H54 (cell line): Measurements from ENCODE around the gene CCNL1.
"Not testable (repeated sequence)": the region's sequence is repeated elsewhere in the genome, so short reads cannot be mapped to it uniquely, and the experiment has no call there.

ENCODE experiments used
- DNase-seq: peaks from one replicate; pipeline ENCODE4 v3.0.0; 2011; ENCODE audit warnings: low spot score, mixed read lengths; ENCODE audit not compliant: insufficient read length
- FAIRE-seq: peaks from 3 replicates; lab custom pipeline; 2011; peaks lifted over from hg19 to GRCh38; lab: Jason Lieb, UNC
- POLR2A ChIP-seq: IDR thresholded peaks from 2 replicates; pipeline ENCODE4 v1.6.1; 2011; ENCODE audit warnings: low read depth, mild to moderate bottlenecking, low read length

CCNL1 gene

GRCh38 chr3:157104521-157104920, 55.4 kb downstream of the CCNL1 start:
- FAIRE-seq (no peak), DNase-seq (no peak)

DNA sequence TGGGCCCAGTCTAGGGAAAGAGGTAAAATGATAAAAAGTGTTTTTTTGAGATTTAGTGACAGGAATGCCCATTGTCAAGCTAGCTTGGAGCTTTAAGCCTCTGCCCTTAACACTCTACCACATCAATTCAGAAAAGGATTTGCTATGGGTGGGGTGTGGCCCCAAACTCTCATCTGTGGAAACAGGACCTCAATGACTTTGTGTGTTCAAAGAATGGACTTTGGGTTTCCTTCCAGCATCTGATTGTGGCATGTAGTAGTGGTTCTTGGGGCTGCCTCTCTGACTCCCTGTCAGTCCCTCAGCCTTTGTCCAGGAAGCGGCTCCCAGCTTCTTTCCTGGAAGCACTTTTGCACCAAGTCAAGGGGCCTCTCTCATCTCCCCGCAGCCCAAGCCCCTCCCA, 56.1 kb downstream of the CCNL1 start:
- FAIRE-seq (no peak), DNase-seq (no peak)

More at GRCh38 chr3:157104521-157104920, 55.4 kb downstream of the CCNL1 start:
- TF ChIP-seq POLR2A: no peak

DNA sequence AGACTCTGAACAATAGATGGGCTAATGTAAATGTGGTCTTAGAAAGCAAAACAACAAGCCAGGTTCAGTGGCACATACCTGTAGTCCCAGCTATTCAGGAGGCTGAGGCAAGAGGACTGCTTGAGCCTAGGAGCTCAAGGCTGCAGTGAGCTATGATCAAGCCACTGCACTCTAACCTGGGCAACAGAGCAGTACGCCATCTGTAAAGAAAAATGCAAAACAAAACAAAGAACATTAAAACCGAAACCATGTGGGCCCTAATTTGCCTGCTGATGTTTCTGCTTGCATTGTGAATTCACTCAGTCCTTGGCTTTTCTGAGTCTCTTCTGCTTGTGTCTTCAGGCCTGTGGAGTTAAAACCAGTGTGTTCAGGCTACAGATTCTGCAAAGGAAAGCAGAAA, 56.7 kb downstream of the CCNL1 start:
- TF ChIP-seq POLR2A: no peak
- DNase-seq (no peak), FAIRE-seq (no peak)

More for the DNA sequence above, 56.1 kb downstream of the CCNL1 start:
- no peak for TF ChIP-seq POLR2A

- DNase-seq, FAIRE-seq: not testable (repeated sequence)
Observed at GRCh38 chr3:157102595-157102994, 57.4 kb downstream of the CCNL1 start.

DNA sequence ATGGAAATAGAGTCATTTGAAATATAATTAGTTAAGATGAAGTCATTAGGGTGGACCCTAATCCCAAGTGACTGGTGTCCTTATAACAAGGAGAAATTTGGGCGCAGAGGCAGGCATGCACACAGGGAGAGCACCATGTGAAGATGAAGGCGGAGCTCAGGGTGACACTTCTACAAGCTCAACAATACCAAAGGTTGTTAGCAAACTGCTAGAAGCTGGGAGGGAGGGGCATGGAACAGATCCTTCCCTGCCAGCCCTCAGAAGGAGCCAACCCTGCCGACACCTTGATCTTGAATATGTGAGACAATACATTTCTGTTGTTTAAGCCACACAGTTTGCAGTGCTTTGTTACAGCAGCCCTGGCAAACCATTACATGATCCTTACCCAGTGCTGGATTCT, 57.8 kb downstream of the CCNL1 start:
- no peak for TF ChIP-seq POLR2A
- FAIRE-seq (no peak), DNase-seq (no peak)

- TF ChIP-seq POLR2A: no peak
- FAIRE-seq (no peak), DNase-seq (no peak)
Observed at GRCh38 chr3:157101486-157101885, 58.5 kb downstream of the CCNL1 start.

DNA sequence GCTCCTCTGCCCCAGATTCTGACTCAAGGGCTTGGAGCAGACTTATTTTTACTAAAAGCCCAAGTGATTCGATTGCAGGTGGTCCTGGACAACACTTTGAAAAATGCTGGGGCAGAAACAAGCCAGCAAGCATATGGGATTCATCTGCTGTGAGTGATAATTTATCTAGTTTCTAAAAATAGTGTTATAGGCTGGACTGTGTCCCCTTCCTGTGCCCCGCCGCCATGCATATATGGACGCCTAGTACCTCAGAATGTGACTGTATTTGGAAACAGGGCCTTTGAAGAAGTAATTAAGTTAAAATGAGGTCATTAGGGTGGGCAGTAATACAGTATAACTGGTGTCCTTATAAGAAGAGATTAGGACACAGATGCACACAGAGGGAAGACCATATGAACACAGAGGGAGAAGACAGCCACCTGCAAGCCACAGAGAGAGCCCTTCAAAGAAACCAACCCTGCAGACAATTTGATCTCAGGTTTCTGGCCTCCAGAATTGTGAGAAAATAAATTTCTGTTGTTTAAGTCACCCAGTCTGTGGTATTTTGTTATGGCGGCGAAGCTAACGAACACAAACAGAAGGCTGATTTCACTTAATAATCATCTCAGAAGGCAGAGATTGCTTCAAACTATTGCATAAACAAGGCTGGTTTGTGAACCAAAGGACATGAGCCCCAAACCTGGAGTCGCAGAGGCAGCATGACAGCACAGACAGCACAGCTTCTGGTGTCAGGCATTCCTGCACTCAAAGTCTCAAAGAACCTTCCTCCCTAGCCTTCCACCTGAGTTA, 59.1 kb downstream of the CCNL1 start:
- FAIRE-seq (no peak), DNase-seq (no peak)
- TF ChIP-seq POLR2A: no peak

DNA sequence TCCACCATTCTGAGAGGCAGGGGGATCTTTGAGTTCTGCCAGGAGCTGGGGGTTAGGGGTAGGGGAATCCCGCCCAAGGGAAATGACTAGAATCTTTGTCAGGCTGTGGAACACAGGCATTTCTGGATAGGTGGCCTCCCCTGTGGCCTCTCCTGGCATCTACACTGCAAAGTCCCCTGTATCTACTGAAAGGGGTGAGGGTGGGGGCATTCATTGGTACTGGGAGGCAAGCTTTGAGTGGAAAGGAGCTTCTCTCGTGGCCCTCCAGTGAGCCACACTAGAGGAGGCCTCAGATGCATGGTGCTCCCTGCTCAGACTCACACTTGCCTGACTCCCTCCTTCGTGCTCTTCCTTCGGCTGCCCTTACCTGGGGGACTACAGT, 59.9 kb downstream of the CCNL1 start:
- TF ChIP-seq POLR2A: no peak
- FAIRE-seq: no peak
- no peak for DNase-seq

DNA sequence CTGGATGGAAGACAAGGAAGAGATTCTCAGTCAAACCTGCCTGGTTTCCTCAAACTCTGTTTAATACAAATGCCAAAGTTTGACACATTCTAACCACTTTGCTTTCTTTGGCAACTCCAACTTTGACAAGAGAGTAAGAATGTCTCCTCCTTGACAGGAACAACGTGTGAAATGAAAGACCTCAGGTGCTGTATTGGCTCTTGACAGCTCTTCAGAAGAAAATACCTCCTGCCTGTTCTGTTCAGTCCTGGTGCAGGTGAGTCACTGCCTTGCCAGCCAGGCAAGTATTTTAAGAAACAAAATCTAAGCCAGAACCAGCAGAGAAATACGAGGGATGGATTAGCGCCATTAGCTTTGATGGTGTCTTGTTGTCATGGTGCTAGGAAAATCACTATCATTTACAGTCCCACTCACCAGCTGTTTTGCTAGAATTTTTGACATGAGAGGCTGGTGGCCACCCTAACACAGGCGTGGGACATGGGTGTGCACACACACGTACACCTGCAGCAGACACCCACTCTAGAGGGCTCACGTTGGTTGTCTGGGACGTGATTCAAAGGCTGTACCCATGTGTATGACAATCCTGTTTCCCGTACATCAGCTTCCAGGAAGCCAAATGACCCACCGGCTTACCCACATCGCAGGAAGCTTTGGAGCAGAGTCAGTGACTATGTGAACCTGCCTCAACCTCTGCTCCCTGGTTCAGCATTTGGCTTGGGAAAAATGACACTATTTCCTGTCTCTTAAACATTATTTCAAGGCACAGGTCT, 60.4 kb downstream of the CCNL1 start:
- no peak for DNase-seq
- no peak for FAIRE-seq
- no peak for TF ChIP-seq POLR2A

- no peak for DNase-seq
- no peak for FAIRE-seq
- no peak for TF ChIP-seq POLR2A
Observed at GRCh38 chr3:157098823-157099185, 61.1 kb downstream of the CCNL1 start.

DNA sequence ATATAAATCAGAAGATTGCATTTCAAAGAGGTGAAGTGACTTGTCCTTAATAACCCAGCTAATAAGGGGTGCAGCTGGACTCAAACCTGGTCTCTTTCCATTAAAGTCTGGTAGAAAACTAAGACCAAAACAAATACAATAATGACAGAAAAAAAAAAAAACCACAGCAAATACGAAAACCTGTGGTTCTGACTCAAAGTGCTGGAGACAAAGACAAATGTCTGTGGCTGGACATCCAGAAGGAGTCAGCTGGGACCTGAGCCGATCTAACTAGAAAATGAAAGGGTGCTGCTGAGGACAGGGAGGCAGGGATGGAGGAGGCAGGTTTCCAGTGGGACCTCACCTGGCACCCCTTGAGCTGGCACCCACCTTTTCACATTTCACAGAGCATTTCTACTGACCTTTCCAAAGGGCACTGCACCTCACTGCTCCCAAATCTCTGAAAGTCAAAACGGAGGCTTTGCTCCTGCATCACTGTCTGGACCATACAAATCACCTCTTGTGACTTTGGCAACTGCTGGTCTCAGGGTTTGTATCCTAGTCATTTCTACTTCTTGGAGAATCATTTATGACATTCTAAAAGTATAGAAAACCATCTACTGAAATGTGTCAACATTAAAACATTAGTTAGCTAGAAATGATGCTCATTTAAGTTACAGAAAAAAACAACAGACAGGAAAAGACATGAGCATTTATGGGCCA, 61.7 kb downstream of the CCNL1 start:
- DNase-seq: no peak
- no peak for FAIRE-seq
- TF ChIP-seq POLR2A: no peak
